ENCODE data around the gene NSF.

Gene NSF

DNA sequence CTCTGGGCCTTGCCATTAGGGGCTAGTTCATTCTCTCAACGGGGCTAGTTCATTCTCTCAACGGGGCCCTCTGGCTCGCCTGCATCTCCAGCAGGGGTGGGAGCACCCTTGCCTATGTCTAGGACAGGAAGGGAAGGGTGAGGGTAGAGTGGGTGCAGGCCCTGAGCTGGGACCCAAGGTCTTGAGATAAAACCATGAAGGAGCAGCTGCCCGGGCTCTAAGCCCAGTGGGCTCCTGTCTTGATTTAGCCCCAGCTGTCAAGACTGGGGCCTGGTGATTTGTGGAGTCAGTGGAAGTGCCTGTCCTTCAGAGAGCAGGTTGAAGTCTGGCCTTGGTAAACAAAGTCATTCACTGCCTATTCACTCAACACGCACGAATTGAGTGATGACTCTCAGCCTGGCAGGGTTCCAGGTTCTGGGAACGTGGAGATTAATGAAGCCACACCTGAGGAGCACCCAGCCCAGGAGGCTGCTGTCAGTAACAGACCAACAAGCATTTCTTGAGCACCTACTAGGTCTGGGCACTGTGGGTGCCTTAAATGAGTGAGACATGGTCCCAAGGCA is 192.6 kb downstream of the NSF start:
- TF ChIP-seq CTCF (IDR thresholded peaks at IDR 0.05; ENCODE audit: insufficient read depth, missing control alignments), result no peak
- DNase-seq (ENCODE audit: insufficient read length, low spot score), result no peak
- no peak for FAIRE-seq

- FAIRE-seq (no peak), DNase-seq (ENCODE audit: insufficient read length, low spot score) (no peak)
- no peak for TF ChIP-seq CTCF (IDR thresholded peaks at IDR 0.05; ENCODE audit: insufficient read depth, missing control alignments)
Observed at GRCh38 chr17:46785696-46786095, 195.2 kb downstream of the NSF start.

DNA sequence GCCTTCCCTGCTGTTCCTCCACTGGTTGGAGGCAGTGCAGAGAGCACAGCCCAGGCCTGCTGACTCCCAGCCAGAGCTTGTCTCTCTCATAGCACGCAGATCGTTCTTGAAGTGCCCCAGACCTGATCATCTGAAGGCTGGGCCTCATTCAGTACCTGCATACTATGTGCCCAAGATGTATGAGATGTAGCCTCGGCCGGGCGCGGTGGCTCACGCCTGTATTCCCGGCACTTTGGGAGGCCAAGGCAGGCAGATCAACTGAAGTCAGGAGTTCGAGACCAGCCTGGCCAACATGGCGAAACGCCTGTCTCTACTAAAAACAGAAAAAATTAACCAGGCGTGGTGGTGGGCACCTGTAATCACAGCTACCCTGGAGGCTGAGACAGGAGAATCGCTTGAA is 197.0 kb downstream of the NSF start:
- FAIRE-seq (no peak), DNase-seq (ENCODE audit: insufficient read length, low spot score) (no peak)
- TF ChIP-seq CTCF (IDR thresholded peaks at IDR 0.05; ENCODE audit: insufficient read depth, missing control alignments), result no peak

DNA sequence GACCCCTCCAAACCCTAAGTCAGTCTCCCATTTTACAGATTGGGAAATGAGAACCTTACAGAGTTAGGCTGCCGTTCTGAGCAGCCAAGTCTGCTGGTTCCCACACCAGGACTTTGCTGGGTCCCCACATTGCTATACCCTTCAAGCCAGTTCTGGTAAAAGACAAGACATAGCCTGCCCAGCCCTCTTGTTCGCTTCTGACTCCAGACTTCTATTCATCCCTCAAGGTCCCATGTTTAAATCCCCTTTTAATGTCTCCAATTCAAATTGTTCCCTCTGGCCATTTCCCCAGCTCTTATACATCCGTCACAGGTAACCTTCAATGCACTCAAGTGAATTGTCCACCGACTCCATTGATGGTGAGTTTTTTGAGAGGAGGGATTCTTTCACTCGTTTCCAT is 197.8 kb downstream of the NSF start:
- DNase-seq (ENCODE audit: insufficient read length, low spot score) (no peak), FAIRE-seq (no peak)
- no peak for TF ChIP-seq CTCF (IDR thresholded peaks at IDR 0.05; ENCODE audit: insufficient read depth, missing control alignments)

- no peak for FAIRE-seq
- DNase-seq (ENCODE audit: insufficient read length, low spot score), result no peak
- no peak for TF ChIP-seq CTCF (IDR thresholded peaks at IDR 0.05; ENCODE audit: insufficient read depth, missing control alignments)
Observed at GRCh38 chr17:46788796-46789195, 198.3 kb downstream of the NSF start.

DNA sequence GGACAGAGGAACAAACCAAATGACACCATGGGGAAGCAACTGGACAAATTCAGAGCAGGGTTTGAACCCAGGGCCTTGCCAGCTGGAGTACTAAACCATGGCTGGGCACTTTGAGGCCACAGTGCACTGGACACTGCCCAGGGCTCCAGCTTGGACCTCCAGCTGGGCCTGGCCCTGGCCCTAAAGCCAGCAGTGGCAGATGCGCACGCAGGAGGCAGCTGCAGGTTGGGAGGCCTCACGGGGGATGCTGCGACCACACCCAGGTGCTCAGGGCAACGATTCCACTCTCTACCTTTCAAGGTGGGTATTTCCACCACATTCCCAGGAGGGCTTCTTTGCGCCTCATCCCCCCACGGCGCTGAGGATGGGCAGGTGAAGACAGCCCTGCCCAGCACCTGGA is 199.1 kb downstream of the NSF start:
- TF ChIP-seq CTCF (IDR thresholded peaks at IDR 0.05; ENCODE audit: insufficient read depth, missing control alignments), result no peak

GRCh38 chr17:46790216-46790615 is 199.7 kb downstream of the NSF start:
- TF ChIP-seq CTCF (IDR thresholded peaks at IDR 0.05; ENCODE audit: insufficient read depth, missing control alignments), result no peak
- no peak for FAIRE-seq

More for the DNA sequence above, 199.1 kb downstream of the NSF start:
- DNase-seq (ENCODE audit: insufficient read length, low spot score) (no peak), FAIRE-seq (no peak)

More at GRCh38 chr17:46790216-46790615, 199.7 kb downstream of the NSF start:
- no peak for DNase-seq (ENCODE audit: insufficient read length, low spot score)

Measured in D721Med (cell line).